HuH-7.5 (cell line): ENCODE data around the gene ACAD11.

Source experiments
- DNase-seq: peaks from one replicate; pipeline ENCODE4 v3.0.0; 2011; ENCODE audit warnings: low spot score

The ACAD11 gene

DNA sequence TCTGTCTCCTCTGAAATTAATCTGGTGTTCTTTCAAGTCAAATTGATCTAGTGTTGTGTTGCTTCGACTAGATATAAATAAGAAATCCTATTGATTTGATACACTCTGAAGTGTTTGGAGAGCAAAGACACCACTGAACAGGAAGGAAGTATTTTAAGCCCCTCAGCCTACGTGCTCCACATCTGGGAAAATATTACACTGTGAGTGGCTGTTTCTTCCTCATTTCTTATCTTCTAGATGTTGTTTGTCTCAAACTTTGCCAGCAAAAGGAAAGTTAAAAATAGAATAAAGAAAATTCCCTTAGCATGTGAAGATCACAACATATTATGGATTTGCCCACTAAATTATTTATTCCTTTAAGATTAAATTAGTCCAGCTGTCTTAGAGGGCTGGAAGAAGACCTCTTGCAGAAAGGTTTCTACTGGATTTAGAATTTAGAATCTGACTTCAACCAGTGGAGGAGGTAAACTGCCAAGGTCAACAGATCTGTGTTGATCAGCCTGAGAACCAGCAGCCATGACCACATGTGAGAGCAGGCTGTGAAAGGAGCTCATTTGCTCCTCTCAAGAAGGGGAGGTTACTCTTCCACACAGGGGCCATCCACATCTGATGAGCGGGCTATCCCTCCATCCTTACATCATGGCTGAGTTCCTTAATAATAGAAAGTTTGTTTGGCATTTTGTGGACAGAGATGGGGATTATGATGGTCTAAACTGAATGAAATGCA, 108.9 kb downstream of the ACAD11 start:
- no peak for DNase-seq

DNA sequence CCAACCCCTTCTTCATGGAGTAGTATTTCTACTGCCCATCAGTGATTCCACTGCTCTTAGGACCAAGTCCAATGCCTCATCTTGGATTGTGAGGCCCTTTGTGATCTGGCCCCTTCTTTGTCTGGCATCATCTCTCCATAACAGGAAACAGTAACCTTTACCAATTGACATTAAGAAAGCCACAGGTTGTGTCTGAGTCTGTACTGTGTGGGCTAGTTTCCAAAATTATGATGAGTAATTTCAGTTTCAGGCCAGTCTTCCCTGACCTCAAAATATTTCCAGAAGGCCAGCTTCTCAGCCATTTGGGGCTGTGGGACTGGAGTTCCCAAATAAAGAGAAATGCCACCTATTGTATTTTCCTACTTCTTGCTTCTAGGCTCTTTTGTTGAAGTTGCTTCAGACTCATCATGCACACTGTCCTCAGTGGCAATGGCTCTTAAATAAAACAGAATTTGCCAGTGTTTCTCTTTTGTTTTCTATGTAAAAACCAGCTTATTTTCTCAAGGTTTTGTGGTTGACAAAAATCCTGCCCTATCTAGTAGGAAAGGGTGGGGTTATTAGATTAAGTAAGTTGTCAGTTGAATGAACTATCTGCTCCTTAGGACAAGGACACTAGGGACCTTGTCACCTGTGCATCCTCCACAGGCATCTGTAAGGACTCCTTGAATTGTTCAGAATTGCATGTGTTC, 109.6 kb downstream of the ACAD11 start:
- DNase-seq: no peak

DNA sequence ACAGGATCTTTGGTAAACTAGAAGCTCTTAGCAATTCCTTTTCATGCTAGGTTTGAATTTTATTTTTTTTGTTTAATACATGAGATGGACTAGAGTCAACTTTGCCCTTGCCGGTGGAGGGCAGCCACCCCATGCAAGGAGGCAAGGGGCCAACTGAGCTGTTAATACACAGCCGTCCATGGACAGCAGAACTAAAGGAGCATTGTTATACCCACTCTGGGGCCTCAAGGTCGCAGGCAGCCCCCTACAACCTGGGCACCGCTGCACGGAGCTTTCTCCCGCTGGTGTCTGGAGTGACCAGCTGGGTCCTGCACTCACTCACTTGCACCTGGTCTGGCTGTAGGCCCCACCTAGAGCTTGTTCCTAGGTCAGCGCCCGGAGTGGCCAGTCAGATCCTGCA, 110.4 kb downstream of the ACAD11 start:
- DNase-seq: no peak

DNA sequence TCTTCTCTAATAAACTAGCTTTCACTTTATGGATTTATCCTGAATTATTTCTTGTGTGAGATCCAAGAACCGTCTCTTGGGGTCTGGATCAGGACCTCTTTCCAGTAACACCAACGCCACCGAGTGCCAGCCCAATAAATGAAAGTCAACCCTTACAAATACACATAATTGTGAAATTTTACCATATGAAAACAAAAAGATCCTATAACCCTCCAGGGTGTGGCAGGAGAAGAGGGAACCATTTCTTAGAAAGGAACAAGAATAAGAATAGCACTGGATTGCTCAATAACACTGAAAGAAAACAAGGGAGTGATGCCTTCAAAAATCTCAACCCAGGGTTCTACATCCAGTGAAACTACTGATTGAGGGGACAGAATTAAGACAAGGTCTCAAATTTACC, 114.1 kb downstream of the ACAD11 start:
- DNase-seq: no peak

DNA sequence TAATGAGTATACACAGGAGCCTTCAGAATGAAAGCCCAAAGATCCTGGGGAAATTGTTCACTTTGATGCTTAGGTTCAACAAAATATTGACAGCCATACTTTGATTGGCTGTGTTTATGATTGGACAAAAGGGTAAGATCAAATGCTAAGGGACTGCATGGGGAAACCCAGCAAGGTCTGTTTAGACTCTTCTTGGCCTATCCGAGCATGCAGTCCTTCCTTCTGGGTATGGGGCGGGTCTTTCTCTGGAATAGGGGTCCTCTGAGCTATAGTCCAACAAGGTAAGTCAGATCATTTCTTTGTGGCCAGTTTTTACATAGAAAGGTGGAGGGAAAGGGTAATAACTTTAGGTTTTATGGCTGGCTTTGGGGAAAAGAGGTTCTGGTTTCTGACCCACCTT, 115.5 kb downstream of the ACAD11 start:
- DNase-seq: no peak

DNA sequence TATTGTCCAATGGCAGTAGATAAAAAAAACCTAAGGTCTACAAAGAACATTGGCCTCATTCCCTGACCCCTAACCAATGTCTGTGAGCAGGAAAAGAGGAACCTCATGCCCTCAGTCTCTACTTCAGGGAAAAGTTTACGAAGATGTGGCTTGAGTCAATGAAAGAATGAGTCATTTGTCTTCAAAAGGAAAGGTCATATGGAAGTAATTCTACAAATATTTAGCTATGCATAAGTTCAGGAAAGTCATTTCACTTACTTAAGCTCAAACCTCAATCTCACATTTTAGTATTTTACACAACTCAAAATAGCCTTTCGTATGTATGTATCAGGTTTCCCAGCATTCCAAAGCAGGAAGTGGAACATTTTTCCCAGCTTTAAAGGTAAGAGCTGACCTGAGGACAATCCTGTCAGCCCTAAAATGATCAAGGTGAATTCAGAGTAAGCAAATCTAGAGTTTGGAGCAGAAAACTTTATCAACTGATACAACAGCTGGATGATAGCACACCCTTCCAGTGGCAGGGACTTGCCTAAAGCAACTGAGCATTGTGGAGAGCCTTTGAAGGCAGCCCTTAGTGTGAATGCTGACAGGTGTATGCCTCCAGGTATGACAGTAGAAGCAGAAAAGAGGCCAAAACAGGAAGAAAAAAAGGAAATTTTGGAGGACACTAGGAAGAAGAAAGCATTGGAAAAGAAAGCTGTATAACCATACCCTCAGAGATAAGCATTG, 116.4 kb downstream of the ACAD11 start:
- DNase-seq: no peak

DNA sequence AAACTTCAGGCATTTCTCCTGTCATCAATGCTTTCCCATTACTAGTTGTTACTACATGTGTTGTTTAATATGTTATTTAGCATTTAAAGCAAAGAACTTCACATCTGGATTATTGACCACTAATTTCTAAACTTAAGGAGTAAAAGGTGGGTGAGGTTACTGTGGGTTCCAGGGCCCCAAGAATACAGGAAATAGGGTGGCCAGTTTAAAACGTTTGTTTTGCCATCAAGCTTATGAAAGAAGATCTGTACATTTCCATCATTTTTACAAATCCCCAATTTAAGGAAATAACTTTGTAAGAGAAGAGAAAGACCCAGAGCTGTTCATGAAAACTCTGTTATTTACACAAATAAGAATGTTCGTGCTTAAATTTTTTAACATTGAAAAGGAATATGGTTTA, 117.0 kb downstream of the ACAD11 start:
- DNase-seq: no peak

DNA sequence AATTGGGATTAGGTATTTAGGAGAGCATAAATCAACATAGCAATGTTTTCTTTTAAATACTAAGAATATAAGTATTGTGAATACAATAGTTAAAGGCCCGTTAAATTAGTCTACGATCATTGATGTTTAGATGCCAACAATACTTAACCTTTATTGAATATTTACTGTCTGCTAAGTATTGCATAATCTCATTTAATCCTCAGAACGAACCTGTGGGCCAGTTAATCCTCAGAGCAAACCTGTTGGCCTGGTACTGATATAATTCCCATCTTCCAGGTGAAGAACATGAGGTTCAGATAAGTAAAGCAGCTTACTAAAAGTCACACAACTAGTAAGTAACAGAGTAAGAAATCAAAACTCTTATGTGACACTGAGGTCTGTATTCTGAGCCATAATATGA, 119.9 kb downstream of the ACAD11 start:
- DNase-seq: no peak

DNA sequence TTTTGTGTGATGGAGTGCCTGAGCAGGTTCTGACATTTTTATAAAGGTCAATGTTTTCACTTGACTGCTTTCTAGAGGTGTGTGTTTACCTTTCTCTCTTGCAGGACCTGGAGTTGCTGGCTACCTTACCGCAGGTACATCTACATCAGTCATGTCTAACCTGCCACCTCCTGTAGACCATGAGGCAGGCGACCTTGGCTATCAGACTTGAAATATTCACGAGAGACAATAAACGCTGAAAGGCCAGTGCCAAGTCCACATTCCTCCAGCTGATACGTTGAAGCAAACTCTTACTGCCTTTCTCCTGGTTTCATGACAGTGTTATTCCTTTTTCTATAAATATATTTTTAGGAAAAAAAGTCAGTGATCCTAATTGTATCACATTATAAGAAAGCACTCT, 121.5 kb downstream of the ACAD11 start:
- no peak for DNase-seq

DNA sequence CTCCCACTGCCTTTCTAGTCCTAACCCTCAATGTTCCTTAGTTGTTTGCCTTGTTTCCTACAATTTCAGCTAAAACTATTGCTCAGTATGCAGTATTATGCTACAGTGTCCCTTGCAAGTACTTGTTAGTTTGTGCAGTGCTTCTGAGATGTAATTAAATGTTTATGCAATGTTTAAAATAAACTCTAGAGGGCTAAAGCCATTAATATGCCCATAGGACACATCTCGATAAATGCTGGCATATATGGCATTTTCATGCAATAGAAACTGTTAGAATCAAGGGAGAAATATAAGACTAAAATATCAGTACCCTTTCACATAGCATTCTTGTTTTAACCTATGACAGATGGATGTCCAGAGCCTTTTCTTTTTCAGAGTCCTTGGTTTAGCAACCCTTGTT, 122.3 kb downstream of the ACAD11 start:
- no peak for DNase-seq

DNA sequence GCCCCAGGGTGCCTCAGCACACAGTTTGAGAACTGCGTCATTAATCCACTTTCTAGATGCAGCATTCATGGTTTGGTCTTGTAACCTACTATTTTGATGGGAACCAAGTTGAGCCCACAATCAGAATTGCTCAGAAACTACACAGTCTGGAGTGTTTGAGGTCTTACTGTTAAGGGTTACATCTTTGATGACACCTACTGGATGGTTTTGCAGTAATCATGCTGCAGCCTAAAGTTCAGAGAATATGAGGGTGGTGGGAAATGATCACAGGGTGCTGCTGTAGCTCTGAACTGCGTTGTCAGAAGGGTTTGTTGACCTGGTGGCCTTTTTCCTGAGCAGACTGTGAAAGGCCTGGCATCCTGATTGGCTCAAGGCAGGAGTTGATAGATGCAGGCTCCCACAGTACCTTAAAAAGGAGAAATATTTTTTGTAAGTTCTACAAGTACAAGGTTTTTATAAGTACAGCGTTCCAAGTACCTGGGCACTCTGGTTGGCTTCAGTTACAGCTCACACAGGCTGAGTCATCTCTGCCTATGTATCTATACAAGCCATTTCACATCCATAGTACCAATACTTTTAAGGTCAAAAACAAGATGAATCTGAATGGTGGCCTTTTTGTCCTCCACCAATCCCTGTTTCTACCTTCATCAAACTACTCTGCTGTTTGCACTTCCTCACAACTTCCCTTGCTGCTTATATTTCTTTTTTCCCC, 123.0 kb downstream of the ACAD11 start:
- DNase-seq: no peak

DNA sequence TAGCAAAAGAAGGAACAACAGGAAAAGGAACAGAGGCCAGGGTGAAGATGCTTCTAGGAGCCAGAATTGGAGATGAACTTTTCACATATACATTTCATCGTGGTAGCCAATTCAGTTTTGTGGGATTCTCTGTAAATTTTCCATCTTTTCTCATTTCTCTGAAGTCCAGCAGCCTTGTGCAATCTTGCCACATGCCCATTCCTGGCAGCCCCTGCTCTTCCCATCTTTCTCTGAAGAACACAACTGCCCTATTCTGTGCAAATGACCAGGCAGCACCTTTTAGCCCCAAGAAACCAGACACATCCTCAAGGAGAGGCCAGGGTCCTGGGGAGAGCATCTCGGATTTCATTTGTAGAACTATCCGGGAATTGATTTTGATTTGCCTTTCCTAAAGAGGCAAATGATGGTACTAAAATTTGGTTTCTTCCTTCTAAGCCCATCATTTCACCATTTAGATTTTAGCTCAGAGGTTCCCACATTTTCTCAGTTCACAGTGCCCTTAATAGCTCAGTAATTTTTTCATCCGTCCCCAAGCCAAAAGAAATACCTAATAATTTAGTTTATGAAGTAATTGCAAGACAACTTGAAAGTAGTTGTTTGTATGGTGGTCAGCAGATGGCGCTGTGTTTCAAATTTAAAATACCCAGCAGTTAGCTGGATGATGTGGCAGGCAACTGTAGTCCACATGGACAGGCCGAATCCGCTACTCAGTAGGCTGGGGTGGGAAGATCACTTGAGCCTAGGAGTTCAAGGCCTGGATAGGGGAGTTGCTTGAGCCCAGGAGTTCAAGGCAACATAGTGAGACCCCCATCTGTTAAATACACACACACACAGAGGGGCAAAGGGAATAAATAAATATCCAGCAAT, 123.8 kb downstream of the ACAD11 start:
- peak; percentile 27 for DNase-seq

DNA sequence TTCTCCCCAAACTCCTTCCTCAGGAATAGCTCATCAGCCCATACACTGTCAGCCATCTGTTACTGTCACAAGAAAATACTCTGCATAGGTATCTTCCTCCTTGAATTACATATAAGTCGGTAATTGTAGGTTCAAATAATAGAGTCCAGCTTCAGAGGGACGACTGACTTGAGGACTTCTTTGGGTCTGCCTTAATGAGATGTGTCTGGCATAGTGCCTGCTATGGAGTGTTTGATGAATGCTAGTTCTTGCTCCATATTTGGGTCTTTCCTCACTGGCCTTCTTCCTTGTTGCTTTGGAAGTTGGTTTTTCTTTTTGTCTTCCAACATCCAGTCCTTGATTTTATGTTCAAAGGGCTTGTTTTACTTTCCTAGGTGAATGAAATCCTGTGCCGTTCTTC, 129.0 kb downstream of the ACAD11 start:
- no peak for DNase-seq

DNA sequence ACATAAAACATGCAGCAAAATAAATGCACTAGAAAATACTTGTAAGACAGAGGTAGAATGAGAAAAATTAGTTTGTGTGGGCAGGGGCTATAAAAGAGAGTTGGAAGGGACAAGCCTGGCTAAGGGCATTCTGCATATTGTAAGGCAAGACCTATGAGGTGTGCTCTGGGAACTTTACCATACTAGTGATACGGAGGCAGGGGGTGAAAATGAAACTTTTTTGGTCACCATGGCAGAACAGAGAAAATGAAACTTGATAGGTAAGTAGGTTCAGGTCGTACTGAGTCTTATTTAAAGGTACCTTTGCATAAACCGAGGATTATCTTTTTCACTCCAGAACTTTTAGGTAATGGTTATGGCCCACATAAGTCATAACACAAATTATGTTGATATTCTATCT, 137.3 kb downstream of the ACAD11 start:
- DNase-seq: no peak

DNA sequence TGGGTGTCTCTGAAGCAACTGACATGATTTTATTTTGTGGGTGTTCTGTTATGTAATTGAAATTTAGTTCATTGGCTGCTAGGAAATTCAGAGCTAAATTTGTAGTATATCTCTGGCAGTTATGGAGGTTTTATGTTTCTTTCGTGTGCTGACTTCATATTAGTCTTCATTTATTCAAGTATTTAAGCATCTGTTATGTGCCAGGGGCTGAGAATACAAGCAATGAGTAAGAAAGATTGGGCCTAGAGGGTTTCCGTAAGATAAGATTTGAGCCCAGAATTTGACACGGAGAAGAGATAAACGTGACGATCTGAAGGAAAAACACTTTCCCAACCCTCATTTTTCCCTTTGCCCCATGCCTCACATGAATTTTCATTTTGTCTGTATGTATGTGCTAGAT, 137.7 kb downstream of the ACAD11 start:
- DNase-seq: no peak

DNA sequence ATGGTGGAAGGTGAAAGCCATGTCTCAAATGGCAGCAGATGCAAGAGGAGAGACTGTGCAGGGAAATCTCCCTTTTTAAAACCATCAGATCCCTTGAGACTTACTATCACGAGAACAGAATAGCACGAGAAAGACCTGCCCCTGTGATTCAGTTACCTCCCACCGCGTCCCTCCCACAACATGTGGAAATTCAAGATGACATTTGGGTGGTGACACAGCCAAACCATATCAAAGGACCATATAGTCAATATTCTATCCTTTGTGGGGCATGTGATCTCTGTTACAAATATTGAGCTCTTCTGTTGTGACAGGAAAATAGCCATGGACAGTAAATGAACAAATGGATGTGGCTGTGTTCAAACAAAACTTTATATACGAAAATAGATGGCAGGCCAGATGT, 139.7 kb downstream of the ACAD11 start:
- DNase-seq: no peak

DNA sequence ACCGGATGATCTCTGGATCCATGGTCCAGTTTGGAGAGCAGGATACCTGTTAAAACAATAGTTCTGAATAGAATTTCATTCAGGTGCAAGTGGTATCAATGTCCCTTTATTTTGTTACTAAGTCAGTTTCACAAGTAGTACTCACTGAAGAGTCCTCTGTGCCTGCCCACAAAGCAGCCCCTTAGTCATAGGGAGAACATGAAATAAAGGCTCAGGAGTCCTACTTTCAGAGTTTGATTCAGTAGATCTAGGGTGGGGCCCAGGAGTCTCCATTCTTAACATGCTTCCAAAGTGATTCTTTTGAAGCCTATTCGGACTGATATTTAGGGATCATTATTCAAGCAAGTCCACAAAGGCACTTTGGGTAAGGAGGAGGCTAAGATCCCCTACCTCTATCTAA, 142.3 kb downstream of the ACAD11 start:
- DNase-seq: no peak

DNA sequence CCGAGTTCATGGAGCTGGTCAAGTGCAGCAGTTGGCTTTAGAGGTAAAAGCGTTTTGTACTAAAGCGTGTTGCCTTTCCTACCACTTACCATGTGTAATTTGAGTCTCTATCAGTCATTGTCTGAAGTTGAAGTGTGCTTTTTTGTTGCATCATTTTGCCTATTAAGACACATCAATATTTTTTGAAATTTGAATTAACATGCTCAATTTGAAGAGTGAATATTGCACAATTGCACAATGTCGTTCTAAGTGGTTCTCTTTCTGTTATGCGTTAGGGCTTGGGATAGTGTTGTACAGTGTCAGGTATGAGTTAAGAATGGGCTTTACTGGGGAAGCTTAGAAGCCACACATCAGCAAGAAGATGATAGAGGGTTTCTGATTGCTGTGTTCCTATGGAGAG, 146.6 kb downstream of the ACAD11 start:
- no peak for DNase-seq

DNA sequence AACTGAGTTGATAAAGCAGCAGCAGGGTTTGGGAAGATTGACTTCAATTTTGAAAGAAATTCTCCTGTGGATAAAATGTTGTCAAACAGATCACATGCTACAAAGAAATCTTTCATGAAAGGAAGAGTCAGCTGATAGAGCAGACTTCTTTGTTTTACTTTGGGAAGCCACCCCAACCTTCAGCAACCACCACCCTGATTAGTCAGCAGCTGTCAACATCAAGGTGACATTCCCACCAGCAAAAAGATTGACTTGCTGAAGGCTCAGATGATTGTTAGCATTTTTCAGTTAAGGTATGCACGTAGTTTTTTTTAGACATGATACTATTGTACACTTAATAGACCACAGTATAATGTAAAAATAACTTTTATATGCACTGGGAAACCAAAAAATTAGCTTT, 150.1 kb downstream of the ACAD11 start:
- DNase-seq: no peak

DNA sequence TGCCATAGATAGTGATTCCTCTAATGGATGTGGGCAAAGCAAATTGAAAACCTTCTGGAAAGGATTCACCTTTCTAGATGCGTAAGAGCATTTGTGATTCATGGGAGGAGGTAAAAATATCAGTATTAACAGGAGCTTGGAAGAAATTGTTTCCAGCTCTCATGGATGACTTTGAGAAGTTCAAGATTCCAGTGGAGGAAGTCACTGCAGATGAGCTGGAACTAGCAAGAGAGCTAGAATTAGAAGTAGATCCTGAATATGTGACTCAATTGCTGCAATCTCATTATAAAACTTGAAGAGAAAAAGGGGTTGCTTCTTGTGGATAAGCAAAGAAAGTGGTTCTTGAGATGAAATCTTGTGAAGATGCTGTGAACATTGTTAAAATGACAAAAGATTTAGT, 150.5 kb downstream of the ACAD11 start:
- no peak for DNase-seq
